ENCODE measurements around the gene LRRTM4.
"Not testable (repeated sequence)": the region's sequence is repeated elsewhere in the genome, so short reads cannot be mapped to it uniquely, and the experiment has no call there.

LRRTM4 gene

GRCh38 chr2:76713312-76713711 lies 808.9 kb downstream of the LRRTM4 start:
- H3K4me3 Mint-ChIP-seq, result no peak overlapping the region
- no peak for DNase-seq
- no peak for ATAC-seq (replicated peaks)
- H3K27ac Mint-ChIP-seq, result no peak overlapping the region
- no peaks in the 10 kb centered on the region for H3K36me3 Mint-ChIP-seq (ENCODE audit: insufficient read depth)
- H3K9me3 Mint-ChIP-seq, result peaks cover 5% of the 10 kb centered on the region in 2 donors
- H3K4me1 Mint-ChIP-seq (ENCODE audit: low read depth in 2 of 2), result no peaks in the 10 kb centered on the region
- H3K27me3 Mint-ChIP-seq, result no peaks in the 10 kb centered on the region

DNA sequence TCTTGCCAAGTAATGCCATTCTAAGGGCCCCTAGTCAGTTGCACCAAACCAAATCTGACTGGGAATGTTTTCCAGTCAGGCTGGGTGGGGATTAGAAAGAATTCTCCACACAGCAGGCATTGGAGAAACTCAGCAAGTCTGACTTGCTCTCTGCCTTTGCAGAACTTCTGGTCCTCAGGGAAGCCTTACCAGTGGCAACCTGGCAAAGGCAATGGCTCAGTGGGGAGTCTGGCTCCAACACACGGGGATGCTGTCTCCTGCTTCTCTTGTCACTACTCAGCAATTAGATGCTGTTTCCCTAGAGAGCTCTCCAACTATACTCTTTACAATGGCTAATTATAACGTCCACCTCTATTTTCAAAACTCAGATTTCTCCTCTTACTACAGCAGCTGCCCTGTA lies 810.7 kb downstream of the LRRTM4 start:
- Mint-ChIP-seq H3K4me1 (ENCODE audit: low read depth in 2 of 2) (no peaks in the 10 kb centered on the region), H3K36me3 (ENCODE audit: insufficient read depth) (no peaks in the 10 kb centered on the region), H3K27ac (no peak overlapping the region), H3K9me3 (peaks cover 7 to 8% of the 10 kb centered on the region in 2 donors), H3K27me3 (no peaks in the 10 kb centered on the region), H3K4me3 (no peak overlapping the region)
- ATAC-seq (replicated peaks) (no peak), DNase-seq (no peak)

GRCh38 chr2:76700894-76701293 lies 821.3 kb downstream of the LRRTM4 start:
- Mint-ChIP-seq H3K27ac (no peak overlapping the region), H3K4me3 (no peak overlapping the region), H3K9me3 (peaks cover 0 to 5% of the 10 kb centered on the region in 2 donors), H3K36me3 (ENCODE audit: insufficient read depth) (no peaks in the 10 kb centered on the region), H3K27me3 (no peaks in the 10 kb centered on the region), H3K4me1 (ENCODE audit: low read depth in 2 of 2) (no peaks in the 10 kb centered on the region)
- ATAC-seq (replicated peaks), result no peak
- DNase-seq, result no peak

- H3K4me3 Mint-ChIP-seq; H3K4me1 Mint-ChIP-seq (ENCODE audit: low read depth in 2 of 2); H3K27me3 Mint-ChIP-seq; ATAC-seq (replicated peaks); H3K27ac Mint-ChIP-seq; H3K9me3 Mint-ChIP-seq; DNase-seq; H3K36me3 Mint-ChIP-seq (ENCODE audit: insufficient read depth): not testable (repeated sequence)
Observed at GRCh38 chr2:76697998-76698713, 824.0 kb downstream of the LRRTM4 start.
